ENCODE measurements around the gene DIP2A. TPM values are rescaled to one million over a fixed set of nuclear protein-coding genes. Genes with fewer than 3 reads are reported as not detected.
"Not testable (repeated sequence)": the region's sequence is repeated elsewhere in the genome, so short reads cannot be mapped to it uniquely, and the experiment has no call there.

Gene DIP2A
- total RNA-seq, 4 donors from 2014 or later = 19.9 to 40.8 (median 31.1) TPM

DNA sequence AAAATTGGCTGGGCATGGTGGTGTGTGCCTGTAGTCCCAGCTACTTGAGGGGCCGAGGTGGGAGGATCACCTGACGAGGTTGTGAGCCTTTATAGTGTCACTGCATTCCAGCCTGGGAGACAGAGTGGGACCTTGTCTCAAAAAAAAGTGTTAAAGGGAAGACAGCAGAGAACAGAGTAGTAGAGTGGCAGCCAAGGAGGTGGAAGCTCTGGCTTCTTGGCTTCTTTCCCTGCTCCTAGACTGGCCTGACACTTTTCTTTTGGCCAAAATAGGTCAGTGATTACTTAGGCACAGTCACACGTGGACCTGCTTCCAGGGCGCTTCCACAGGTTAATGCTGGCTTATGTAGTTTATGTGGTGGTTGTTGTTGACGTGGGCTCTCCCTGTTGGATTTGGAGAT, 3.2 kb downstream of the DIP2A start:
- Histone ChIP-seq H3K27me3 (no peaks in the 10 kb centered on the region), H3K27ac (peak overlapping the region in 2 of 4 donors; percentile 44 to 60), H3K4me3 (no peak overlapping the region), H3K9me3 (no peaks in the 10 kb centered on the region), H3K4me1 (peaks cover 0 to 45% (median 18%) of the 10 kb centered on the region in 3 donors), H3K36me3 (peaks cover 0 to 11% of the 10 kb centered on the region in 2 donors)
- no peak for ATAC-seq
- TF ChIP-seq POLR2A (IDR thresholded peaks at IDR 0.05) (no peak), POLR2AphosphoS5 (IDR thresholded peaks at IDR 0.05) (no peak)
- WGBS, 2 donors (ENCODE audit: low coverage in 1 of 2) = 36 to 46% methylated on average over 2 of the region's 5 CpGs

DNA sequence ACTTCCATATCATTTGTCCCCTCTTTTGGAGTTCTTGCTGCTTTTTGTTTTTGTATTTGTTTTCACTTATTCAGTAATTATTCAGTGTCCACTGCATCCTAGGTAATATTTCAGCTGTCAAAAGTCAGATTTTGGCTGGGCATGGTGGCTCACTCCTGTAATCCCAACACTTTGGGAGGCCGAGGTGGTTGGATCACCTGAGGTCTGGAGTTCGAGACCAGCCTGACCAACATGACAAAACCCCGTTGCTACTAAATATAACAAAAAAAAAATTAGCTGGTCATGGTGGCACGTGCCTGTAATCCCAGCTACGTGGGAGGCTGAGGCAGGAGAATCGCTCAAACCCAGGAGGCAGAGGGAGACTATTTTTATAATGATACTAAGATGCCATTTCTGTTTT, 6.5 kb downstream of the DIP2A start:
- 92 to 100% methylated on average over 4 of the region's 6 CpGs for WGBS, 2 donors (ENCODE audit: low coverage in 1 of 2)

DNA sequence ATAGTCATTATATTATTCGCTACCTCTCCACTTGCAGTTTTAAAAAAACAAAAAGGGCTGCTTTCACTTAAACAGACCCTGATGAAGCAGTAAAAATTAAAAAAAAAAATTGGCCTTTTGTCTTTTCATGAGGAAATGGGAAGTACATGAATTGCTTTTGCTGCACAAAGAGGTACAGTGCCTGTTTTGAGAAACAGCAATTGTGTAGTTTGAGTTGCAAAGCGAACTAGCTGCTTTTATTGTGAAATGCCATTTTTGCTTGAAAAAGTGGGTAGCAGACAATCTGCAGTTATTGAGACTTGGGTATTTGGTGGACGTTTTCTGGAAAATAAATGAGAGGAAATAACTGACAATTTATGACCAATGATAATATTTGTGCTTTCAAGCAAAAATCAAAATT, 7.0 kb downstream of the DIP2A start:
- no peaks in the 10 kb centered on the region for H3K27me3 ChIP-seq
- TF ChIP-seq POLR2AphosphoS5 (IDR thresholded peaks at IDR 0.05) (no peak), POLR2A (IDR thresholded peaks at IDR 0.05) (no peak), EP300 (IDR thresholded peaks at IDR 0.05) (no peak)
- TF ChIP-seq, protein P1, sequence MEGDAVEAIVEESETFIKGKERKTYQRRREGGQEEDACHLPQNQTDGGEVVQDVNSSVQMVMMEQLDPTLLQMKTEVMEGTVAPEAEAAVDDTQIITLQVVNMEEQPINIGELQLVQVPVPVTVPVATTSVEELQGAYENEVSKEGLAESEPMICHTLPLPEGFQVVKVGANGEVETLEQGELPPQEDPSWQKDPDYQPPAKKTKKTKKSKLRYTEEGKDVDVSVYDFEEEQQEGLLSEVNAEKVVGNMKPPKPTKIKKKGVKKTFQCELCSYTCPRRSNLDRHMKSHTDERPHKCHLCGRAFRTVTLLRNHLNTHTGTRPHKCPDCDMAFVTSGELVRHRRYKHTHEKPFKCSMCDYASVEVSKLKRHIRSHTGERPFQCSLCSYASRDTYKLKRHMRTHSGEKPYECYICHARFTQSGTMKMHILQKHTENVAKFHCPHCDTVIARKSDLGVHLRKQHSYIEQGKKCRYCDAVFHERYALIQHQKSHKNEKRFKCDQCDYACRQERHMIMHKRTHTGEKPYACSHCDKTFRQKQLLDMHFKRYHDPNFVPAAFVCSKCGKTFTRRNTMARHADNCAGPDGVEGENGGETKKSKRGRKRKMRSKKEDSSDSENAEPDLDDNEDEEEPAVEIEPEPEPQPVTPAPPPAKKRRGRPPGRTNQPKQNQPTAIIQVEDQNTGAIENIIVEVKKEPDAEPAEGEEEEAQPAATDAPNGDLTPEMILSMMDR (IDR thresholded peaks at IDR 0.05) = no peak
- peaks cover 0 to 21% (median under 1%) of the 10 kb centered on the region in 3 donors for H3K4me1 ChIP-seq
- no peaks in the 10 kb centered on the region for H3K9me3 ChIP-seq
- H3K4me3 ChIP-seq = no peak overlapping the region
- peaks cover 0 to 17% of the 10 kb centered on the region in 2 donors for H3K36me3 ChIP-seq
- no peak for ATAC-seq
- 65 to 70% methylated on average over 3 of the region's 3 CpGs for WGBS, 2 donors (ENCODE audit: low coverage in 1 of 2)
- H3K27ac ChIP-seq = no peak overlapping the region

More for the DNA sequence above, 6.5 kb downstream of the DIP2A start:
- Histone ChIP-seq H3K4me1 (peaks cover 0 to 26% (median 5%) of the 10 kb centered on the region in 3 donors), H3K36me3 (peaks cover 0 to 17% of the 10 kb centered on the region in 2 donors)
- not testable (repeated sequence) for H3K27me3 ChIP-seq, H3K27ac ChIP-seq, ATAC-seq, H3K4me3 ChIP-seq, H3K9me3 ChIP-seq

DNA sequence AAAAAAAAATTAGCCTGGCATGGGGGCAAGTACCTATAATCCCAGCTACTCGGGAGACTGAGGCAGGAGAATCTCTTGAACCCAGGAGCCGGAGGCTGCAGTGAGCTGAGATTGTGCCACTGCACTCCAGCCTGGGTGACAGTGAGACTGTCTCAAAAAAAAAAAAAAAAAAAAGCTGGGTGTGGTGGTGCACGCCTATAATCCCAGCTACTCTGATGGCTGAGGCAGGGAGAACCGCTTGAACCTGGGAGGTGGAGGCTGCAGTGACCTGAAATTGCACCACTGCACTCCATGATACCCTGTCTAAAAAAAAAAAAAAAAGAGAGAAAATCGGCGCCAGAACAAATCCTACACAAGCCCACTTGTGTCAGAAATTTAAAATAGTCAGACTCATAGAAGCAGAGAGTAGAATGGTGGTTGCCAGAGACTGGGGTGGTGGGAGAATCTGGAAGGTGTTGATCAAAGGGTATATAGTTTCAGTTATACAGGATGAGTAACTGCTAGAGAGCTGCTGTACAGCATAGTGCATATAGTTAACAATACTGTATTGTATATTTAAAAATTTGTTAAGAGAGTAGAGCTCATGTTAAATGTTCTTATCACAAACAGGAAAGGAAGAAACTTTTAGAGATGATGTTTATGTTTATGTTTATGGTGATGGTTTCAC, 9.6 kb downstream of the DIP2A start:
- TF ChIP-seq POLR2AphosphoS5 (IDR thresholded peaks at IDR 0.05) (no peak), EP300 (IDR thresholded peaks at IDR 0.05) (no peak), POLR2A (IDR thresholded peaks at IDR 0.05) (no peak)
- TF ChIP-seq, protein P1 (IDR thresholded peaks at IDR 0.05) = no peak
- no peak for ATAC-seq
- no peak overlapping the region for H3K27ac ChIP-seq
- peaks cover 0 to 14% (median 5%) of the 10 kb centered on the region in 3 donors for H3K4me1 ChIP-seq
- H3K36me3 ChIP-seq = peaks cover 0 to 17% of the 10 kb centered on the region in 2 donors
- no peaks in the 10 kb centered on the region for H3K9me3 ChIP-seq
- no peak overlapping the region for H3K4me3 ChIP-seq
- 64 to 77% methylated on average over 5 to 6 of the region's 6 CpGs for WGBS, 2 donors (ENCODE audit: low coverage in 1 of 2)
- no peaks in the 10 kb centered on the region for H3K27me3 ChIP-seq

DNA sequence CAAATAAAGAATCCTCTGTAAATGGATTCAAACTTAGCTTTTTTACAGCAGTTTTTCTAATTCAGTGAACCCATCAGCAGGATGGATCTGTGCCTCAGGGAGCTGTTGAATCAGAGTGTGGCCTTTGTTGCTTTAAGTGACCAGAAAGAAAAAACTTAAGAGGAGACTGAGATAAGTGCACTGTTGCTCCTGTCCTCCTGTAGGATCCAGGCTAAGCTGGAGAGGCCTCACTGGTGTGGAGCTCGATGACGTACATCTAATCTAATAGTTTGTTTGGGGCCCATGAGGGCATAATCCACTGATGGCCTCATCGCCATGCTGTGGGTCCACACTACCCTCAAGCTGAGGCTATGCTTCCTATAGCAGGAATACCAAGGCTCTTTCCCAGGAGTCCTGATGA, 10.6 kb downstream of the DIP2A start:
- H3K4me1 ChIP-seq = peaks cover 0 to 14% (median 5%) of the 10 kb centered on the region in 3 donors
- no peak overlapping the region for H3K4me3 ChIP-seq
- H3K9me3 ChIP-seq = no peaks in the 10 kb centered on the region
- TF ChIP-seq, protein P1 (IDR thresholded peaks at IDR 0.05) = no peak
- TF ChIP-seq POLR2AphosphoS5 (IDR thresholded peaks at IDR 0.05) (no peak), EP300 (IDR thresholded peaks at IDR 0.05) (no peak), POLR2A (IDR thresholded peaks at IDR 0.05) (no peak)
- no peaks in the 10 kb centered on the region for H3K27me3 ChIP-seq
- ATAC-seq = no peak
- H3K36me3 ChIP-seq = peaks cover 0 to 9% of the 10 kb centered on the region in 2 donors
- WGBS, 2 donors (ENCODE audit: low coverage in 1 of 2) = 82% methylated on average over 3 of the region's 3 CpGs; no CpG with 5 or more reads in 1 of the 2 donors
- no peak overlapping the region for H3K27ac ChIP-seq

DNA sequence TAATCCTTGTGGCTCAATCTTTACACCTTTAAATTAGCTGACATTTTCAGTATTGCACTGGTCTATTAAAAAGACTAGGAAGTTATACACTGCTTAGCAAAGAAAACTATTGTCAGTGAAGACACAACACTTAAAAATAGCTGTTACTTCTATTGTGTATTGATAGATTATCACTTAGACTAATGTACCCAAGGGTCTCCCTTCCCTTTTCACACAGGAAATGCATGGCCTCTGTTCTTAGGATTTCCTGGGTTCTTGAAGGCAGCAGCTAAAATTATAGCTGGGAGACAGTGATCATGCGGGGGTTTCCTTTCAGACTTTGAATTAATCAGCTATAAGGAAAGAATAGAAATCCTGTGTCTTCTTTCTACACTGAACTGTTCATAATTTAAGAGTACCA, 12.8 kb downstream of the DIP2A start:
- peaks cover 0 to 6% of the 10 kb centered on the region in 2 donors for H3K36me3 ChIP-seq
- H3K9me3 ChIP-seq = no peaks in the 10 kb centered on the region
- H3K4me3 ChIP-seq = no peak overlapping the region
- peaks cover 0 to 14% (median 5%) of the 10 kb centered on the region in 3 donors for H3K4me1 ChIP-seq
- H3K27ac ChIP-seq = no peak overlapping the region
- ATAC-seq = no peak
- H3K27me3 ChIP-seq = no peaks in the 10 kb centered on the region
- TF ChIP-seq POLR2AphosphoS5 (IDR thresholded peaks at IDR 0.05) (no peak), EP300 (IDR thresholded peaks at IDR 0.05) (no peak), POLR2A (IDR thresholded peaks at IDR 0.05) (no peak)
- WGBS, 2 donors (ENCODE audit: low coverage in 1 of 2) = 82 to 92% methylated on average over 1 of the region's 1 CpG

Data from gastroesophageal sphincter (tissue), 4 donors.